OCI-LY1 (cell line): ENCODE measurements around the gene SLC22A2.

ENCODE experiments used
- CTCF ChIP-seq: fragments of 200-600 bp; sonication (generic), shearing (Covaris generic); IDR thresholded peaks from 2 replicates; pipeline ENCODE4 v1.5.1; 2017; ENCODE audit warnings: mild to moderate bottlenecking, antibody characterized with exemption, low read length, moderate library complexity, mixed read lengths
- EZH2 ChIP-seq: fragments of 200-600 bp; sonication (generic), shearing (Covaris generic); IDR thresholded peaks from 2 replicates; pipeline ENCODE4 v1.8.0; 2017; ENCODE audit warnings: borderline replicate concordance, mixed run types, mild to moderate bottlenecking, antibody characterized with exemption, low read length, moderate library complexity, mixed read lengths

GRCh38 chr6:160278311-160278710 is 19.7 kb upstream of the SLC22A2 start:
- TF ChIP-seq CTCF (no peak), EZH2 (no peak)
